ENCODE data around the gene F13A1.

GRCh38 chr6:6283746-6284145 is 36.7 kb downstream of the F13A1 start:
- TF ChIP-seq POLR2AphosphoS2 (IDR thresholded peaks at IDR 0.05; ENCODE audit: low read depth, low read length): no peak
- no peak for TF ChIP-seq EZH2 (conservative IDR thresholded peaks at IDR 0.05; ENCODE audit: low read depth, low read length)
- TF ChIP-seq EP300 (IDR thresholded peaks at IDR 0.05; ENCODE audit: low read depth in 2 of 2, low read length in 2 of 2): no peak
- TF ChIP-seq EP300 (CRISPR knock-in tag; IDR thresholded peaks at IDR 0.05; ENCODE audit: borderline replicate concordance): no peak
- TF ChIP-seq REST (IDR thresholded peaks at IDR 0.05; ENCODE audit: borderline replicate concordance in 1 of 2, low read depth in 1 of 2, low read length in 2 of 2): no peak

Measured in HepG2 (cell line).